KMS-11 (cell line): Measurements from ENCODE around the gene TMEM163.

Experiments
- H2AFZ ChIP-seq: fragments of 200-600 bp; sonication (generic); 2 replicates; pipeline ENCODE4 v1.6.1; 2016; ENCODE audit warnings: antibody characterized with exemption, mixed run types, low read depth
- H3K27ac ChIP-seq: fragments of 200-600 bp; sonication (generic); 2 replicates; pipeline ENCODE4 v1.6.1; 2016; ENCODE audit warnings: mild to moderate bottlenecking, mixed run types
- H3K27me3 ChIP-seq: fragments of 200-600 bp; sonication (generic); 2 replicates; pipeline ENCODE4 v1.6.1; 2017; ENCODE audit warnings: mild to moderate bottlenecking, low read depth, mixed run types, moderate library complexity; ENCODE audit not compliant: insufficient read depth
- H3K36me3 ChIP-seq: fragments of 200-600 bp; sonication (generic); 2 replicates; pipeline ENCODE4 v1.6.1; 2017; ENCODE audit warnings: mild to moderate bottlenecking, mixed run types; ENCODE audit not compliant: insufficient read depth
- H3K4me1 ChIP-seq: fragments of 200-600 bp; sonication (generic); 2 replicates; pipeline ENCODE4 v1.6.1; 2016; ENCODE audit warnings: mild to moderate bottlenecking, low read depth, mixed run types; ENCODE audit not compliant: poor library complexity, severe bottlenecking
- H3K4me2 ChIP-seq: fragments of 200-600 bp; sonication (generic); 2 replicates; pipeline ENCODE4 v1.7.0; 2016; ENCODE audit warnings: mild to moderate bottlenecking, mixed run types
- H3K4me3 ChIP-seq: fragments of 200-600 bp; sonication (generic); IDR thresholded peaks from 2 replicates; pipeline ENCODE4 v1.6.1; 2017; ENCODE audit warnings: low read depth, low read length, mixed read lengths; ENCODE audit not compliant: insufficient read depth
- H3K79me2 ChIP-seq: fragments of 200-600 bp; sonication (generic); 2 replicates; pipeline ENCODE4 v1.6.1; 2016; ENCODE audit warnings: low read depth, mixed run types; ENCODE audit not compliant: insufficient read depth
- H3K9ac ChIP-seq: fragments of 200-600 bp; sonication (generic); 2 replicates; pipeline ENCODE4 v1.6.1; 2016; ENCODE audit warnings: mild to moderate bottlenecking, mixed run types
- H4K20me1 ChIP-seq: fragments of 200-600 bp; sonication (generic); 2 replicates; pipeline ENCODE4 v1.6.1; 2016; ENCODE audit warnings: mild to moderate bottlenecking, mixed run types; ENCODE audit not compliant: insufficient read depth
- TF ChIP-seq, protein P1 (sequence below): fragments of 200-600 bp; sonication (generic); conservative IDR thresholded peaks from 2 replicates; pipeline ENCODE4 v1.6.1; 2017; ENCODE audit warnings: low read depth, mild to moderate bottlenecking, antibody characterized with exemption, low read length, moderate library complexity, mixed read lengths

Gene TMEM163

GRCh38 chr2:134416018-134416417, 302.8 kb downstream of the TMEM163 start:
- Histone ChIP-seq H3K4me2 (no peak overlapping the region), H3K79me2 (0 out of 2 replicates have a peak, but pooled peaks cover 3% of the 10 kb centered on the region), H3K27ac (no peak overlapping the region), H2AFZ (no peak overlapping the region), H3K36me3 (no peaks in the 10 kb centered on the region), H3K9ac (no peak overlapping the region), H3K4me3 (no peak overlapping the region), H3K4me1 (peaks cover 24% of the 10 kb centered on the region), H4K20me1 (no peaks in the 10 kb centered on the region), H3K27me3 (no peaks in the 10 kb centered on the region)
- TF ChIP-seq, protein P1, sequence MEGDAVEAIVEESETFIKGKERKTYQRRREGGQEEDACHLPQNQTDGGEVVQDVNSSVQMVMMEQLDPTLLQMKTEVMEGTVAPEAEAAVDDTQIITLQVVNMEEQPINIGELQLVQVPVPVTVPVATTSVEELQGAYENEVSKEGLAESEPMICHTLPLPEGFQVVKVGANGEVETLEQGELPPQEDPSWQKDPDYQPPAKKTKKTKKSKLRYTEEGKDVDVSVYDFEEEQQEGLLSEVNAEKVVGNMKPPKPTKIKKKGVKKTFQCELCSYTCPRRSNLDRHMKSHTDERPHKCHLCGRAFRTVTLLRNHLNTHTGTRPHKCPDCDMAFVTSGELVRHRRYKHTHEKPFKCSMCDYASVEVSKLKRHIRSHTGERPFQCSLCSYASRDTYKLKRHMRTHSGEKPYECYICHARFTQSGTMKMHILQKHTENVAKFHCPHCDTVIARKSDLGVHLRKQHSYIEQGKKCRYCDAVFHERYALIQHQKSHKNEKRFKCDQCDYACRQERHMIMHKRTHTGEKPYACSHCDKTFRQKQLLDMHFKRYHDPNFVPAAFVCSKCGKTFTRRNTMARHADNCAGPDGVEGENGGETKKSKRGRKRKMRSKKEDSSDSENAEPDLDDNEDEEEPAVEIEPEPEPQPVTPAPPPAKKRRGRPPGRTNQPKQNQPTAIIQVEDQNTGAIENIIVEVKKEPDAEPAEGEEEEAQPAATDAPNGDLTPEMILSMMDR = no peak

- H3K4me1 ChIP-seq = peaks cover 45% of the 10 kb centered on the region
- H4K20me1 ChIP-seq = no peaks in the 10 kb centered on the region
- no peaks in the 10 kb centered on the region for H3K36me3 ChIP-seq
- no peak overlapping the region for H2AFZ ChIP-seq
- no peak overlapping the region for H3K4me3 ChIP-seq
- TF ChIP-seq, protein P1 = no peak
- H3K4me2 ChIP-seq = no peak overlapping the region
- no peaks in the 10 kb centered on the region for H3K27me3 ChIP-seq
- no peak overlapping the region for H3K9ac ChIP-seq
- H3K79me2 ChIP-seq = peaks cover 9% of the 10 kb centered on the region; the same call in 1 of the 2 replicates
- H3K27ac ChIP-seq = no peak overlapping the region
Observed at GRCh38 chr2:134413912-134414311, 304.9 kb downstream of the TMEM163 start.

- H3K27ac ChIP-seq = peak overlapping the region; percentile 85; the same call in 1 of the 2 replicates
- peaks cover 11% of the 10 kb centered on the region; the same call in 1 of the 2 replicates for H3K79me2 ChIP-seq
- no peaks in the 10 kb centered on the region for H4K20me1 ChIP-seq
- peaks cover 50% of the 10 kb centered on the region for H3K4me1 ChIP-seq
- peak overlapping the region; percentile 13; the same call in 1 of the 2 replicates for H3K4me2 ChIP-seq
- no peak overlapping the region for H3K4me3 ChIP-seq
- TF ChIP-seq, protein P1 = no peak
- H3K36me3 ChIP-seq = no peaks in the 10 kb centered on the region
- no peaks in the 10 kb centered on the region for H3K27me3 ChIP-seq
- H2AFZ ChIP-seq = no peak overlapping the region
- no peak overlapping the region for H3K9ac ChIP-seq
Observed at GRCh38 chr2:134413430-134413829, 305.4 kb downstream of the TMEM163 start.

DNA sequence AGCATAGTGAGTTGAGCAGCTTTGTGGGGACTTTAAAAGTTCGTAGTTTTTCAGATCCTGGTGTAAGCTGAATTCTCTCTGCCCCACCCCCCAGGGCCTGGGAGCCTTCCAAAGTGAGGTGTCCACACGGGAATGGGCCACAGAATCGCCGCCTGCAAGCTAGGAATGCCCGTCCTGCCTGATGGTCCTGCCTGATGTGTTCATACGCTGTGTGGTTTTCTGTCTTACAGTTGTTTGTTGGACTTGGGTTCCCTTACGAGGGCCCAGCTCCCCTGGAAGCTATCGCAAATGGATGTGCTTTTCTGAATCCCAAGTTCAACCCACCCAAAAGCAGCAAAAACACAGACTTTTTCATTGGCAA, 306.2 kb downstream of the TMEM163 start:
- TF ChIP-seq, protein P1 = no peak
- peak overlapping the region; percentile 91 for H3K4me2 ChIP-seq
- no peak overlapping the region for H3K4me3 ChIP-seq
- H3K79me2 ChIP-seq = peaks cover 11% of the 10 kb centered on the region; the same call in 1 of the 2 replicates
- H3K36me3 ChIP-seq = no peaks in the 10 kb centered on the region
- H3K9ac ChIP-seq = peak overlapping the region; percentile 34; the same call in 1 of the 2 replicates
- no peak overlapping the region for H2AFZ ChIP-seq
- H3K4me1 ChIP-seq = peaks cover 58% of the 10 kb centered on the region
- H3K27ac ChIP-seq = peak overlapping the region; percentile 85
- no peaks in the 10 kb centered on the region for H3K27me3 ChIP-seq
- no peaks in the 10 kb centered on the region for H4K20me1 ChIP-seq
